Mammary epithelial cell (primary cell): ENCODE measurements around the gene IP6K3.

ENCODE experiments used
- CTCF ChIP-seq, 2 donors: IDR thresholded peaks in 1 of 2; conservative IDR thresholded peaks in 1 of 2; 2 replicates each; pipeline ENCODE4 v1.5.1; 2011 to 2012; ENCODE audit warnings: inconsistent platforms in 2 of 2, low read length in 2 of 2, mild to moderate bottlenecking in 2 of 2, control low read depth in 1 of 2, low read depth in 1 of 2; ENCODE audit not compliant: insufficient read depth in 1 of 2; ENCODE audit errors: extremely low read depth in 1 of 2
- EZH2 ChIP-seq: IDR thresholded peaks from 2 replicates; pipeline ENCODE4 v1.6.1; 2012; ENCODE audit warnings: low read length, inconsistent platforms, borderline replicate concordance

GRCh38 chr6:33751771-33752645 lies 5.3 kb upstream of the IP6K3 start:
- TF ChIP-seq CTCF (conservative IDR thresholded peaks at IDR 0.05 in 1 of 2, IDR thresholded peaks at IDR 0.05 in 1 of 2; ENCODE audit: extremely low read depth in 1 of 2, insufficient read depth in 1 of 2, low read depth in 1 of 2, low read length in 2 of 2) (no peak), EZH2 (no peak)
